ENCODE results near the gene TACC3. TPM values are rescaled to one million over a fixed set of nuclear protein-coding genes. Genes with fewer than 3 reads are reported as not detected.

Gene TACC3
- total RNA-seq, 1 donor from 2014 or later = 15.0 TPM

GRCh38 chr4:1765409-1766072, 44.2 kb downstream of the TACC3 start:
- no peaks in the 10 kb centered on the region for H3K9me3 Mint-ChIP-seq (ENCODE audit: unreplicated experiment)
- no peaks in the 10 kb centered on the region for H3K4me1 Mint-ChIP-seq (ENCODE audit: low read depth, unreplicated experiment)
- H3K27me3 Mint-ChIP-seq (ENCODE audit: low read depth, unreplicated experiment) = peaks cover 6% of the 10 kb centered on the region
- Histone ChIP-seq H3K4me3 (ENCODE audit: insufficient read depth, low read depth, low read length) (no peak overlapping the region), H2AFZ (ENCODE audit: low read depth, low read length) (no peak overlapping the region), H3K9me3 (ENCODE audit: insufficient read depth, low read depth, low read length) (no peaks in the 10 kb centered on the region), H3K4me2 (ENCODE audit: low read length) (no peak overlapping the region), H3K4me1 (ENCODE audit: insufficient read depth, low read length) (no peaks in the 10 kb centered on the region), H3K36me3 (ENCODE audit: insufficient read depth, low read length) (no peaks in the 10 kb centered on the region), H3K27me3 (ENCODE audit: insufficient read depth, low read length) (no peaks in the 10 kb centered on the region), H3K9ac (ENCODE audit: low read length) (no peak overlapping the region), H4K20me1 (ENCODE audit: insufficient read depth, low read length) (no peaks in the 10 kb centered on the region), H3K27ac (ENCODE audit: low read depth, low read length) (no peak overlapping the region), H3K79me2 (ENCODE audit: insufficient read depth, low read length) (no peaks in the 10 kb centered on the region)
- TF ChIP-seq CTCF (IDR thresholded peaks at IDR 0.05; ENCODE audit: insufficient read depth, low read depth, low read length) = no peak
- TF ChIP-seq EZH2 (IDR thresholded peaks at IDR 0.05; ENCODE audit: insufficient read depth, low read length) = no peak
- FAIRE-seq = no peak
- no peak overlapping the region for H3K27ac Mint-ChIP-seq (ENCODE audit: unreplicated experiment)
- no peak for DNase-seq (ENCODE audit: low read depth)
- H3K4me3 Mint-ChIP-seq (ENCODE audit: unreplicated experiment) = no peak overlapping the region
- no peaks in the 10 kb centered on the region for H3K36me3 Mint-ChIP-seq (ENCODE audit: low read depth, unreplicated experiment)

- H3K9me3 Mint-ChIP-seq (ENCODE audit: unreplicated experiment) = no peaks in the 10 kb centered on the region
- Histone ChIP-seq H3K79me2 (ENCODE audit: insufficient read depth, low read length) (no peaks in the 10 kb centered on the region), H3K4me3 (ENCODE audit: insufficient read depth, low read depth, low read length) (no peak overlapping the region), H3K9me3 (ENCODE audit: insufficient read depth, low read depth, low read length) (no peaks in the 10 kb centered on the region), H4K20me1 (ENCODE audit: insufficient read depth, low read length) (no peaks in the 10 kb centered on the region), H3K9ac (ENCODE audit: low read length) (no peak overlapping the region), H3K36me3 (ENCODE audit: insufficient read depth, low read length) (no peaks in the 10 kb centered on the region), H3K27ac (ENCODE audit: low read depth, low read length) (no peak overlapping the region), H3K27me3 (ENCODE audit: insufficient read depth, low read length) (no peaks in the 10 kb centered on the region), H3K4me2 (ENCODE audit: low read length) (peak overlapping the region; percentile 30), H2AFZ (ENCODE audit: low read depth, low read length) (no peak overlapping the region), H3K4me1 (ENCODE audit: insufficient read depth, low read length) (no peaks in the 10 kb centered on the region)
- no peak overlapping the region for H3K27ac Mint-ChIP-seq (ENCODE audit: unreplicated experiment)
- FAIRE-seq (no peak), DNase-seq (ENCODE audit: low read depth) (no peak)
- no peaks in the 10 kb centered on the region for H3K36me3 Mint-ChIP-seq (ENCODE audit: low read depth, unreplicated experiment)
- TF ChIP-seq CTCF (IDR thresholded peaks at IDR 0.05; ENCODE audit: insufficient read depth, low read depth, low read length) (no peak), EZH2 (IDR thresholded peaks at IDR 0.05; ENCODE audit: insufficient read depth, low read length) (peak; percentile 66)
- no peaks in the 10 kb centered on the region for H3K4me1 Mint-ChIP-seq (ENCODE audit: low read depth, unreplicated experiment)
- no peak overlapping the region for H3K4me3 Mint-ChIP-seq (ENCODE audit: unreplicated experiment)
- peaks cover 6% of the 10 kb centered on the region for H3K27me3 Mint-ChIP-seq (ENCODE audit: low read depth, unreplicated experiment)
Observed at GRCh38 chr4:1766106-1767060, 45.1 kb downstream of the TACC3 start.

All from astrocyte (in vitro differentiated cells and primary cell).